ENCODE measurements around the gene TMEM53.
A peak's percentile ranks its signal among the peaks of the same experiment; 100 is the strongest.

DNA sequence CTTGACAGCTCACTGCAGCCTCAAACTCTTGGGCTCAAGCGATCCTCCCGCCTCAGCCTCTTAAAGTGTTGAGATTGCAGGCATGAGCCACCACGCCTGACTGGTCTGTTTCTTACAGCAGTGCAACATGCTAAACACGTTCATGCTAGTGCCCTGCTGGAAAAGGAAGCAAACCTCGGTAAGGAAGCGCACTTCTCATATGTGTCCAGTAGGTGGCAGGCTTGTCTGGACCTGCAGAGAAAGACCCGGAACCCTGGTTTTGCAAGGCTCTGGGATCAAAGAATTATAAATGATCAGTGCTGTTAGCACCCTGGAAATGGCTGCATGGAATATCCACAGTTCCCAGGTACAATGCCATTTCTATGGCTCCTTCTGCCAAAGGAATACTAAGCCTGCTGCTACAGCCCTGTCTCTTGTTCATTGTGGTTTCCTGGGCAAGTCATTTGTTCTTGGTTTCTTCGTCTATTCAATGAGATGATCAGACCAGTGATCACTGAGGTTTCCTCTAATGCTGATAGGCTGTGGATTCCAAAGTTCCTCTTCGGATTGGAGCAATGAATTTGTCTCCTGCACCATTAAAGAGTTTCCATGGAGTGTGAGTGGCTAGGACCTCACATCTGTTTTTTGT lies 40.8 kb upstream of the TMEM53 start:
- TF ChIP-seq, protein P1, sequence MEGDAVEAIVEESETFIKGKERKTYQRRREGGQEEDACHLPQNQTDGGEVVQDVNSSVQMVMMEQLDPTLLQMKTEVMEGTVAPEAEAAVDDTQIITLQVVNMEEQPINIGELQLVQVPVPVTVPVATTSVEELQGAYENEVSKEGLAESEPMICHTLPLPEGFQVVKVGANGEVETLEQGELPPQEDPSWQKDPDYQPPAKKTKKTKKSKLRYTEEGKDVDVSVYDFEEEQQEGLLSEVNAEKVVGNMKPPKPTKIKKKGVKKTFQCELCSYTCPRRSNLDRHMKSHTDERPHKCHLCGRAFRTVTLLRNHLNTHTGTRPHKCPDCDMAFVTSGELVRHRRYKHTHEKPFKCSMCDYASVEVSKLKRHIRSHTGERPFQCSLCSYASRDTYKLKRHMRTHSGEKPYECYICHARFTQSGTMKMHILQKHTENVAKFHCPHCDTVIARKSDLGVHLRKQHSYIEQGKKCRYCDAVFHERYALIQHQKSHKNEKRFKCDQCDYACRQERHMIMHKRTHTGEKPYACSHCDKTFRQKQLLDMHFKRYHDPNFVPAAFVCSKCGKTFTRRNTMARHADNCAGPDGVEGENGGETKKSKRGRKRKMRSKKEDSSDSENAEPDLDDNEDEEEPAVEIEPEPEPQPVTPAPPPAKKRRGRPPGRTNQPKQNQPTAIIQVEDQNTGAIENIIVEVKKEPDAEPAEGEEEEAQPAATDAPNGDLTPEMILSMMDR (IDR thresholded peaks at IDR 0.05) = peak; percentile 64 to 76 (median 75)
- no peak for TF ChIP-seq POLR2A (IDR thresholded peaks at IDR 0.05)

Data from breast epithelium (tissue), 3 donors.